ENCODE results near the gene SNAI1.

The SNAI1 gene

GRCh38 chr20:49966861-49967260, 15.9 kb upstream of the SNAI1 start:
- no peak overlapping the region for H3K9ac ChIP-seq (ENCODE audit: low read depth, low read length)
- H4K20me1 ChIP-seq (ENCODE audit: insufficient read depth, low read length) = no peaks in the 10 kb centered on the region
- H3K4me3 ChIP-seq (ENCODE audit: low read depth in 1 of 2, low read length in 2 of 2) = no peak overlapping the region
- no peak overlapping the region for H3K27ac ChIP-seq (ENCODE audit: low read length)
- no peak overlapping the region for H2AFZ ChIP-seq (ENCODE audit: low read depth, low read length)
- no peaks in the 10 kb centered on the region for H3K36me3 ChIP-seq (ENCODE audit: insufficient read depth, low read length)
- H3K4me1 ChIP-seq (ENCODE audit: insufficient read depth, low read length) = no peaks in the 10 kb centered on the region
- DNase-seq (no peak), ATAC-seq (ENCODE audit: insufficient read depth, low read depth) (no peak)
- H3K27me3 ChIP-seq (ENCODE audit: insufficient read depth, low read length, poor library complexity) = no peaks in the 10 kb centered on the region
- no peaks in the 10 kb centered on the region for H3K9me3 ChIP-seq (ENCODE audit: insufficient read depth, low read length, severe bottlenecking)
- TF ChIP-seq CTCF (IDR thresholded peaks at IDR 0.05; ENCODE audit: borderline replicate concordance, extremely low read depth, low read length, poor library complexity, severe bottlenecking) (no peak), EZH2 (IDR thresholded peaks at IDR 0.05; ENCODE audit: borderline replicate concordance, low read depth, low read length, severe bottlenecking) (no peak)
- no peaks in the 10 kb centered on the region for H3K79me2 ChIP-seq (ENCODE audit: insufficient read depth, low read length)
- no peak overlapping the region for H3K4me2 ChIP-seq (ENCODE audit: insufficient read depth, low read length)

- Histone ChIP-seq H2AFZ (ENCODE audit: low read depth, low read length) (no peak overlapping the region), H3K4me2 (ENCODE audit: insufficient read depth, low read length) (no peak overlapping the region), H3K36me3 (ENCODE audit: insufficient read depth, low read length) (no peaks in the 10 kb centered on the region), H3K27ac (ENCODE audit: low read length) (no peak overlapping the region), H3K4me1 (ENCODE audit: insufficient read depth, low read length) (no peaks in the 10 kb centered on the region), H4K20me1 (ENCODE audit: insufficient read depth, low read length) (no peaks in the 10 kb centered on the region), H3K9ac (ENCODE audit: low read depth, low read length) (no peak overlapping the region), H3K27me3 (ENCODE audit: insufficient read depth, low read length, poor library complexity) (no peaks in the 10 kb centered on the region), H3K9me3 (ENCODE audit: insufficient read depth, low read length, severe bottlenecking) (no peaks in the 10 kb centered on the region), H3K79me2 (ENCODE audit: insufficient read depth, low read length) (no peaks in the 10 kb centered on the region), H3K4me3 (ENCODE audit: low read depth in 1 of 2, low read length in 2 of 2) (no peak overlapping the region)
- DNase-seq = no peak
- TF ChIP-seq EZH2 (IDR thresholded peaks at IDR 0.05; ENCODE audit: borderline replicate concordance, low read depth, low read length, severe bottlenecking) = no peak
- TF ChIP-seq CTCF (IDR thresholded peaks at IDR 0.05; ENCODE audit: borderline replicate concordance, extremely low read depth, low read length, poor library complexity, severe bottlenecking) = no peak
- ATAC-seq (ENCODE audit: insufficient read depth, low read depth) = no peak
These were observed 13.5 kb upstream of the SNAI1 start for GRCh38 chr20:49969234-49969633.

GRCh38 chr20:49969946-49970345, 12.8 kb upstream of the SNAI1 start:
- no peaks in the 10 kb centered on the region for H4K20me1 ChIP-seq (ENCODE audit: insufficient read depth, low read length)
- H3K27ac ChIP-seq (ENCODE audit: low read length) = no peak overlapping the region
- H3K9me3 ChIP-seq (ENCODE audit: insufficient read depth, low read length, severe bottlenecking) = no peaks in the 10 kb centered on the region
- no peak overlapping the region for H3K4me2 ChIP-seq (ENCODE audit: insufficient read depth, low read length)
- DNase-seq (no peak), ATAC-seq (ENCODE audit: insufficient read depth, low read depth) (no peak)
- no peaks in the 10 kb centered on the region for H3K4me1 ChIP-seq (ENCODE audit: insufficient read depth, low read length)
- no peak overlapping the region for H3K9ac ChIP-seq (ENCODE audit: low read depth, low read length)
- no peak overlapping the region for H2AFZ ChIP-seq (ENCODE audit: low read depth, low read length)
- no peak for TF ChIP-seq EZH2 (IDR thresholded peaks at IDR 0.05; ENCODE audit: borderline replicate concordance, low read depth, low read length, severe bottlenecking)
- TF ChIP-seq CTCF (IDR thresholded peaks at IDR 0.05; ENCODE audit: borderline replicate concordance, extremely low read depth, low read length, poor library complexity, severe bottlenecking) = no peak
- H3K4me3 ChIP-seq (ENCODE audit: low read depth in 1 of 2, low read length in 2 of 2) = no peak overlapping the region
- no peaks in the 10 kb centered on the region for H3K79me2 ChIP-seq (ENCODE audit: insufficient read depth, low read length)
- H3K36me3 ChIP-seq (ENCODE audit: insufficient read depth, low read length) = no peaks in the 10 kb centered on the region
- no peaks in the 10 kb centered on the region for H3K27me3 ChIP-seq (ENCODE audit: insufficient read depth, low read length, poor library complexity)

- Histone ChIP-seq H4K20me1 (ENCODE audit: insufficient read depth, low read length) (no peaks in the 10 kb centered on the region), H3K4me2 (ENCODE audit: insufficient read depth, low read length) (no peak overlapping the region), H3K9ac (ENCODE audit: low read depth, low read length) (no peak overlapping the region), H3K27me3 (ENCODE audit: insufficient read depth, low read length, poor library complexity) (no peaks in the 10 kb centered on the region), H3K9me3 (ENCODE audit: insufficient read depth, low read length, severe bottlenecking) (no peaks in the 10 kb centered on the region), H3K27ac (ENCODE audit: low read length) (no peak overlapping the region), H3K4me1 (ENCODE audit: insufficient read depth, low read length) (no peaks in the 10 kb centered on the region), H3K4me3 (ENCODE audit: low read depth in 1 of 2, low read length in 2 of 2) (no peak overlapping the region), H3K79me2 (ENCODE audit: insufficient read depth, low read length) (no peaks in the 10 kb centered on the region), H3K36me3 (ENCODE audit: insufficient read depth, low read length) (no peaks in the 10 kb centered on the region), H2AFZ (ENCODE audit: low read depth, low read length) (no peak overlapping the region)
- no peak for DNase-seq
- no peak for ATAC-seq (ENCODE audit: insufficient read depth, low read depth)
- TF ChIP-seq CTCF (IDR thresholded peaks at IDR 0.05; ENCODE audit: borderline replicate concordance, extremely low read depth, low read length, poor library complexity, severe bottlenecking) (no peak), EZH2 (IDR thresholded peaks at IDR 0.05; ENCODE audit: borderline replicate concordance, low read depth, low read length, severe bottlenecking) (no peak)
These were observed 12.3 kb upstream of the SNAI1 start for GRCh38 chr20:49970498-49970897.

Data from DND-41 (cell line).